PFSK-1 (cell line): ENCODE measurements around the gene SLAMF9.

Experiments used
- FOXP2 ChIP-seq: optimal IDR thresholded peaks from 2 replicates; pipeline ENCODE3; 2011; ENCODE audit warnings: borderline replicate concordance, control low read depth, inconsistent platforms; ENCODE audit not compliant: insufficient read depth; ENCODE audit errors: extremely low read length, extremely low read depth
- POLR2AphosphoS5 ChIP-seq: IDR thresholded peaks from 2 replicates; pipeline ENCODE4 v1.6.1; 2012; ENCODE audit warnings: low read depth, mild to moderate bottlenecking, control low read depth, low read length, moderate library complexity
- REST ChIP-seq, 2 experiments: IDR thresholded peaks; 2 replicates each; pipeline versions ENCODE4 v1.6.1 to v1.8.0; 2011 to 2012; ENCODE audit warnings: low read depth in 2 of 2, low read length in 2 of 2, control low read depth in 1 of 2, inconsistent platforms in 1 of 2, mild to moderate bottlenecking in 1 of 2, moderate library complexity in 1 of 2; ENCODE audit not compliant: insufficient read depth in 1 of 2
- SIN3A ChIP-seq: IDR thresholded peaks from 2 replicates; pipeline ENCODE4 v1.6.1; 2012; ENCODE audit warnings: mild to moderate bottlenecking, low read length, moderate library complexity, borderline replicate concordance; ENCODE audit not compliant: insufficient read depth
- TAF1 ChIP-seq: IDR thresholded peaks from 2 replicates; pipeline ENCODE4 v1.6.1; 2012; ENCODE audit warnings: low read length, control low read depth, borderline replicate concordance; ENCODE audit not compliant: insufficient read depth

Gene SLAMF9

GRCh38 chr1:159943278-159943640 lies 10.8 kb downstream of the SLAMF9 start:
- TF ChIP-seq POLR2AphosphoS5 (no peak), REST (IDR thresholded peaks at IDR 0.05; ENCODE audit: insufficient read depth in 1 of 2, low read depth in 2 of 2, low read length in 2 of 2) (no peak), SIN3A (no peak), FOXP2 (no peak), TAF1 (no peak)

- TF ChIP-seq TAF1 = no peak
- no peak for TF ChIP-seq FOXP2
- no peak for TF ChIP-seq SIN3A
- TF ChIP-seq REST (IDR thresholded peaks at IDR 0.05; ENCODE audit: insufficient read depth in 1 of 2, low read depth in 2 of 2, low read length in 2 of 2) = no peak
- no peak for TF ChIP-seq POLR2AphosphoS5
These were observed 11.3 kb downstream of the SLAMF9 start for GRCh38 chr1:159942632-159943277.

- TF ChIP-seq POLR2AphosphoS5 (no peak), REST (IDR thresholded peaks at IDR 0.05; ENCODE audit: insufficient read depth in 1 of 2, low read depth in 2 of 2, low read length in 2 of 2) (no peak), TAF1 (no peak), SIN3A (no peak), FOXP2 (no peak)
These were observed 12.2 kb downstream of the SLAMF9 start for GRCh38 chr1:159941591-159942560.

- no peak for TF ChIP-seq SIN3A
- no peak for TF ChIP-seq FOXP2
- TF ChIP-seq TAF1 = no peak
- TF ChIP-seq POLR2AphosphoS5 = no peak
- TF ChIP-seq REST (IDR thresholded peaks at IDR 0.05; ENCODE audit: insufficient read depth in 1 of 2, low read depth in 2 of 2, low read length in 2 of 2) = no peak
These were observed 12.9 kb downstream of the SLAMF9 start for GRCh38 chr1:159941141-159941540.
